ENCODE data around the gene CRISP1. TPM values are rescaled to one million over a fixed set of nuclear protein-coding genes. Genes with fewer than 3 reads are reported as not detected.

The CRISP1 gene
- total and polyA plus RNA-seq, 9 of the 15 experiments (the other 6 are each of a cell fraction or from before 2014, with no cell fraction given) = not detected

GRCh38 chr6:49888742-49889431 lies 22.6 kb upstream of the CRISP1 start (continued):
- TF ChIP-seq, protein P1, sequence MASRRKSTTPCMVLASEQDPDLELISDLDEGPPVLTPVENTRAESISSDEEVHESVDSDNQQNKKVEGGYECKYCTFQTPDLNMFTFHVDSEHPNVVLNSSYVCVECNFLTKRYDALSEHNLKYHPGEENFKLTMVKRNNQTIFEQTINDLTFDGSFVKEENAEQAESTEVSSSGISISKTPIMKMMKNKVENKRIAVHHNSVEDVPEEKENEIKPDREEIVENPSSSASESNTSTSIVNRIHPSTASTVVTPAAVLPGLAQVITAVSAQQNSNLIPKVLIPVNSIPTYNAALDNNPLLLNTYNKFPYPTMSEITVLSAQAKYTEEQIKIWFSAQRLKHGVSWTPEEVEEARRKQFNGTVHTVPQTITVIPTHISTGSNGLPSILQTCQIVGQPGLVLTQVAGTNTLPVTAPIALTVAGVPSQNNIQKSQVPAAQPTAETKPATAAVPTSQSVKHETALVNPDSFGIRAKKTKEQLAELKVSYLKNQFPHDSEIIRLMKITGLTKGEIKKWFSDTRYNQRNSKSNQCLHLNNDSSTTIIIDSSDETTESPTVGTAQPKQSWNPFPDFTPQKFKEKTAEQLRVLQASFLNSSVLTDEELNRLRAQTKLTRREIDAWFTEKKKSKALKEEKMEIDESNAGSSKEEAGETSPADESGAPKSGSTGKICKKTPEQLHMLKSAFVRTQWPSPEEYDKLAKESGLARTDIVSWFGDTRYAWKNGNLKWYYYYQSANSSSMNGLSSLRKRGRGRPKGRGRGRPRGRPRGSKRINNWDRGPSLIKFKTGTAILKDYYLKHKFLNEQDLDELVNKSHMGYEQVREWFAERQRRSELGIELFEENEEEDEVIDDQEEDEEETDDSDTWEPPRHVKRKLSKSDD (conservative IDR thresholded peaks at IDR 0.05; ENCODE audit: low read length) = no peak
- TF ChIP-seq SRSF3 (IDR thresholded peaks at IDR 0.05; ENCODE audit: insufficient read depth, low read length) (no peak), ELF1 (tag; IDR thresholded peaks at IDR 0.05) (peak; percentile 5), KDM1A (IDR thresholded peaks at IDR 0.05) (peak; percentile 98 to 99), ZNF586 (CRISPR knock-in tag; conservative IDR thresholded peaks at IDR 0.05) (no peak), SMARCE1 (IDR thresholded peaks at IDR 0.05) (peak; percentile 94), ZNF41 (CRISPR knock-in tag; conservative IDR thresholded peaks at IDR 0.05) (no peak), SAP30 (IDR thresholded peaks at IDR 0.05; ENCODE audit: borderline replicate concordance, insufficient read depth, low read depth, low read length, poor library complexity, severe bottlenecking) (no peak), USF2 (CRISPR knock-in tag; IDR thresholded peaks at IDR 0.05) (no peak), POLR2H (tag; IDR thresholded peaks at IDR 0.05; ENCODE audit: low read depth) (no peak), MCM3 (IDR thresholded peaks at IDR 0.05) (no peak), NELFE (IDR thresholded peaks at IDR 0.05; ENCODE audit: insufficient read depth, insufficient read length) (no peak), TBL1XR1 (IDR thresholded peaks at IDR 0.05; ENCODE audit: low read length in 2 of 2) (peak in 1 of 2 experiments; percentile 95; a peak in 2 of 4 replicates), ZNF408 (CRISPR knock-in tag; IDR thresholded peaks at IDR 0.05; ENCODE audit: low read depth) (no peak), BCOR (IDR thresholded peaks at IDR 0.05) (peak; percentile 91), ZNF224 (CRISPR knock-in tag; IDR thresholded peaks at IDR 0.05) (no peak), ZBTB1 (CRISPR knock-in tag; IDR thresholded peaks at IDR 0.05; ENCODE audit: borderline replicate concordance, low read depth) (no peak), ZC3H4 (CRISPR knock-in tag; IDR thresholded peaks at IDR 0.05; ENCODE audit: borderline replicate concordance) (no peak), MYC (IDR thresholded peaks at IDR 0.05; ENCODE audit: low read depth, low read length) (0 out of 2 replicates have a peak, but pooled peaks have one; percentile 47), MYC (CRISPR knock-in tag; IDR thresholded peaks at IDR 0.05; ENCODE audit: borderline replicate concordance, low read depth) (no peak), ZNF766 (CRISPR knock-in tag; conservative IDR thresholded peaks at IDR 0.05) (peak; percentile 83), SMARCB1 (IDR thresholded peaks at IDR 0.05; ENCODE audit: insufficient read length, low read depth) (no peak)
- TF ChIP-seq, protein P2, sequence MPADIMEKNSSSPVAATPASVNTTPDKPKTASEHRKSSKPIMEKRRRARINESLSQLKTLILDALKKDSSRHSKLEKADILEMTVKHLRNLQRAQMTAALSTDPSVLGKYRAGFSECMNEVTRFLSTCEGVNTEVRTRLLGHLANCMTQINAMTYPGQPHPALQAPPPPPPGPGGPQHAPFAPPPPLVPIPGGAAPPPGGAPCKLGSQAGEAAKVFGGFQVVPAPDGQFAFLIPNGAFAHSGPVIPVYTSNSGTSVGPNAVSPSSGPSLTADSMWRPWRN (IDR thresholded peaks at IDR 0.05; ENCODE audit: low read depth) = peak; percentile 93

Measured in K562 (cell line).